GM18951 (cell line): ENCODE measurements around the gene CLCA1.

ENCODE experiments used
- POLR2A ChIP-seq: IDR thresholded peaks from 4 replicates; pipeline ENCODE4 v1.6.1; 2011; ENCODE audit warnings: mild to moderate bottlenecking; ENCODE audit not compliant: insufficient read length, insufficient read depth; ENCODE audit errors: extremely low read depth
- in situ Hi-C: fragments of 300-500 bp; cut with MboI; formaldehyde crosslinking; loops from one replicate; pipeline ENCODE4 v1.12.0; 2022; ENCODE audit warnings: low sequenced_read_pairs, mixed read lengths, inconsistent platforms; ENCODE audit not compliant: unreplicated experiment

The CLCA1 gene, protein sequence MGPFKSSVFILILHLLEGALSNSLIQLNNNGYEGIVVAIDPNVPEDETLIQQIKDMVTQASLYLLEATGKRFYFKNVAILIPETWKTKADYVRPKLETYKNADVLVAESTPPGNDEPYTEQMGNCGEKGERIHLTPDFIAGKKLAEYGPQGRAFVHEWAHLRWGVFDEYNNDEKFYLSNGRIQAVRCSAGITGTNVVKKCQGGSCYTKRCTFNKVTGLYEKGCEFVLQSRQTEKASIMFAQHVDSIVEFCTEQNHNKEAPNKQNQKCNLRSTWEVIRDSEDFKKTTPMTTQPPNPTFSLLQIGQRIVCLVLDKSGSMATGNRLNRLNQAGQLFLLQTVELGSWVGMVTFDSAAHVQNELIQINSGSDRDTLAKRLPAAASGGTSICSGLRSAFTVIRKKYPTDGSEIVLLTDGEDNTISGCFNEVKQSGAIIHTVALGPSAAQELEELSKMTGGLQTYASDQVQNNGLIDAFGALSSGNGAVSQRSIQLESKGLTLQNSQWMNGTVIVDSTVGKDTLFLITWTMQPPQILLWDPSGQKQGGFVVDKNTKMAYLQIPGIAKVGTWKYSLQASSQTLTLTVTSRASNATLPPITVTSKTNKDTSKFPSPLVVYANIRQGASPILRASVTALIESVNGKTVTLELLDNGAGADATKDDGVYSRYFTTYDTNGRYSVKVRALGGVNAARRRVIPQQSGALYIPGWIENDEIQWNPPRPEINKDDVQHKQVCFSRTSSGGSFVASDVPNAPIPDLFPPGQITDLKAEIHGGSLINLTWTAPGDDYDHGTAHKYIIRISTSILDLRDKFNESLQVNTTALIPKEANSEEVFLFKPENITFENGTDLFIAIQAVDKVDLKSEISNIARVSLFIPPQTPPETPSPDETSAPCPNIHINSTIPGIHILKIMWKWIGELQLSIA

DNA sequence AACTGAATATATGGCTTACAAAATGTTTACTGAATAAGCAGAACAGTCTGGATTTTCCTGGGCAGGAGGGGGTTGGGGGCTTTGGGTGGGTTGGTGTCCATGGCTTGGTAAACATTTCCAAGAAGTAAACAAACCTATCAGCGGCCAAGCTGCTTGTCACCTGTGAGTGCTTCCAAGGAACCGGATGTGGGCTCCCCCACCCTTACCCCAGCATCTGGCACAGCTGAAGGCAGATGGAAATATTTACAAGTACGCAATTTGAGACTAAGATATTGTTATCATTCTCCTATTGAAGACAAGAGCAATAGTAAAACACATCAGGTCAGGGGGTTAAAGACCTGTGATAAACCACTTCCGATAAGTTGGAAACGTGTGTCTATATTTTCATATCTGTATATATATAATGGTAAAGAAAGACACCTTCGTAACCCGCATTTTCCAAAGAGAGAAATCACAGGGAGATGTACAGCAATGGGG, at the start of gene CLCA1:
TSS of gene CLCA1 (plus strand) at position 427 of the 477 bp plus-strand sequence. CDS start at position 472, 45 bp downstream.
- TF ChIP-seq POLR2A = no peak
- in situ Hi-C loops = no loop called here

- in situ Hi-C loops = no loop called here
- no peak for TF ChIP-seq POLR2A
Measured at GRCh38 chr1:86419277-86419903, 49.3 kb upstream of the CLCA1 start.

- no peak for TF ChIP-seq POLR2A
- in situ Hi-C loops = no loop called here
Measured at GRCh38 chr1:86421601-86422280, 47.0 kb upstream of the CLCA1 start.

DNA sequence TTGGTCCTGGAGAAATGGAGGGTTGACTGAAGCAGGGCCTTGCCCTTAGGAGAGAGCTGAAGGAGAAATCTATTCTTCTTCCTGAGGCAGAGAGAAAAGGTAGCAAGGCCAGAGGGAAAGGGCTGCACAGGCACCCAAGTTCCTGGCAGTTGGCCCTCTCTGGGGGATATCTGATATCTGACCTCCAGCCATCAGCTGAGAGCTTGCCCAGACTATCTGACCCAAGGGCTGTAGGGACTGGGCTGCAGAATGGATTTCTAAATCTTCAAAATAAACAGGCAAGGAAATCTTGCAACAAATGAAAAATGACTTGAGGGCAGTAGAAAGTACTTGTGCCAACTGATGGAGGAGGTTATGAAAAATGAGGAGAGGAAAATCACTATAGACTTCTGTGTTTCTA, 45.3 kb upstream of the CLCA1 start:
- in situ Hi-C loops = no loop called here
- TF ChIP-seq POLR2A = no peak

GRCh38 chr1:86423873-86424272, 44.9 kb upstream of the CLCA1 start, which contains the start of gene CLCA2:
CLCA2 (plus strand) TSS chr1:86424171; CDS start chr1:86424248, 77 bp downstream.
- in situ Hi-C loops = no loop called here
- TF ChIP-seq POLR2A = no peak

DNA sequence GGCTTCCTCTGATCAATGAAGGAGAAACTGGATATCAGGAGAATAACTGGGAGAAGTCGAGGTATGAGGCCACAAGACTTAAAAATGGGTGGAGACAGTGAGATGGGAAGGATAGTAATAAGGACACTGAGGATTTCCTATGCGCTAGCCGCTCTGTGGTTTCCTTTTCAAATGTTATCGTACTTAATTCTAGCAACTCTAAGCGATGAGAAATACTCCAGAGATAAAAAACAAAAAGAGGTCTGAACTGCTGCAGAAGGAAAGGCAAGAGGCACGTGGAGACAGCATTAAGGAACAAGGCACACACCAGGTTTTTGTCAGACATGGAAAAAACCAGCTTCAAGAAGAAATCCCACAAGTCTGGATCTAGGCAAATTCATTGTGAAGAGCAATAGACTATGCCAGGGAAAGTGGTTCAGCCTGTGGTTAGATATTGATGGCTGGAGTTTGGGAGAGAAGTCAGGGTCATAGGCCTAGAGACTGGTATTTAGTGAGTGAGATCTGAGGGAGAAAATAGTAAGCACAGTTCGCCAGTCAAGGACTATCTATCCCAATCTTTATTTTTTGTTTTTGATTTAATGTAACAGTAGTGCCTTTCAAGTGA, 39.5 kb upstream of the CLCA1 start:
- in situ Hi-C loops = no loop called here
- TF ChIP-seq POLR2A = no peak

DNA sequence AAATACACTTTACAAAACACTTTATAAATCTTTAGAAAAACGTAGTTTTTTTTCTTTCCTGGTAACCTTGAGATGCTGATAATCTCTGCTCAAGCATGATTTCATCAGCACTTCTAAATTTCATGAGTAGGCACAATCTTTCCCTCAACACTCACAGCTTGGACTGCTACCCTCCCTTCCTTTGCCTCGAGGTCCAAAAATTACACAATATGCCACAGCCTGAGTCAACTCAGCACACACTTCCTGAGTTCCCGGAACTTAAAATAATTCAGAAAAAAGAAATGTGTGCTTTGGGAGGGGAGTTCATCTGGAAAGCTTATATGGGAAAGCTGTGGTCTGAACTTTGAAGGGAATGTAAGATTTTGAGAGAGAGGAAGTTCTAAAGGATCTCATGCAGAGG, 38.9 kb upstream of the CLCA1 start:
- in situ Hi-C loops = no loop called here
- TF ChIP-seq POLR2A = no peak

DNA sequence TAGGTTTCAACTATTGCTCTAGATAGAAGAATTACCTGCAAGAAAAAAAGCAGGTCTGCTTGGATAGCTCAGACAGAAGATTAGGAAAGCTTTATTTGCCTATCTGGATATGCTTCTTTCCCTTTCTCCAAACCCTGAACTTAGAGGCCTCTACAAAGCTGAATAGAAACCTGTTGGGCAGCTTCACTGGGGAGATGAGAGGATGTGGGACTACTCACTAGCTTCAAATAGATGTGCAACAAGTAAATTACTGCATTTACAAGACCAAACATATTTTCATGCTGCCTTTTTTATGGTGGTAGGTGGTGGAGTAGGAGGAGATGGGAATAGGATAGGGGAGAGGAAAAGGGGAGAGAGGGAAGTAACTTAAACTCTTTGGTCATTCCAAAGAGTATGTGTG, 38.4 kb upstream of the CLCA1 start:
- no peak for TF ChIP-seq POLR2A
- in situ Hi-C loops = no loop called here

DNA sequence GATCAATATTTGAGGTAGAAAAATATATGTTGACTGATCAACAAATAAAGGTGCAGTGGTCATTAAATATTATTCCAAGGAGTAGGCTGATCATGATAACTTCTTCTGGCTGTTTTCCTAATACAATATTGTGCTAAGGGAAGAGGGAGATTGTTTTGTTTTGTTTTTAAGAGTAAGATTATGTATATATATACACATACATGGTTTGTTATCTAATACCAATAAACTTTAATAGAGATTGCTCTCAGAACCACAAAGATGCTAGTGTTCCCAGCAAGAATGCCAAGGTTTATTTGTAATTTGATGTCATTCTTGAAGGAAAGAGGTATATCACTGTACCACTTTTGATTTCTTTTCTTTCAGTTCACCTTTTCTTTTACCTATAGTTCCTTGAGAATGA, 34.7 kb upstream of the CLCA1 start:
- in situ Hi-C loops = no loop called here
- TF ChIP-seq POLR2A = no peak

DNA sequence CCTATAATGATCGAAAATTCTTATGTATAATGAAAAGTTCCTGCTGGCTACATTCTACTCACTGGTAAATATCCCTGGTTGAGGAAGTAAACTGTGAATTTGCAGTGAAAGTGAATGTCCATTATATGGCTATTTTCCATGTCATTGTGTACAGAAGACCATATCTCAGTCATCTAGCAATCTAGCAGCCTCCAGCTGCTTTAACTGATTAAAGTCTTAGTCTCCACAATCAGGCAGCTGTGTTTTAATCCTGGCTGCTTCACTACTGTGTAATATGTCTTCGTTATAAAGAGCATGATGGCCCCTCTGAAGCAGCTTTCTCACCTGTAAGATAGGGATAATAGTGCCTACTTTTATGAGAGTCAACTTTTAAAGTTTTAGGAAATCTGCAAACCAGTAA, 33.4 kb upstream of the CLCA1 start:
- TF ChIP-seq POLR2A = no peak
- in situ Hi-C loops = no loop called here

GRCh38 chr1:86436041-86436440, 32.7 kb upstream of the CLCA1 start:
- no peak for TF ChIP-seq POLR2A
- in situ Hi-C loops = no loop called here

- in situ Hi-C loops = no loop called here
- no peak for TF ChIP-seq POLR2A
Measured at GRCh38 chr1:86441581-86441980, 27.1 kb upstream of the CLCA1 start.
